OCI-LY7 (cell line): ENCODE measurements around the gene ANKRD39. TPM values are rescaled to one million over a fixed set of nuclear protein-coding genes. Genes with fewer than 3 reads are reported as not detected.
A peak's percentile ranks its signal among the peaks of the same experiment; 100 is the strongest.

Experiments
- Bru-seq: library from RNA; stranded (reverse); fragments of 400-500 nt; gene quantifications from one replicate; lab custom pipeline; 2021; lab: Mats Ljungman, UMichigan
- BruChase-seq, 2 experiments: library from RNA; stranded (reverse); fragments of 400-500 nt; gene quantifications; one replicate each; lab custom pipeline; 2021; lab: Mats Ljungman, UMichigan
- BruUV-seq: library from RNA; stranded (reverse); fragments of 400-500 nt; replicated peaks from 2 replicates; lab custom pipeline; 2021; lab: Mats Ljungman, UMichigan
- CTCF ChIA-PET: fragments of 300-600 bp; sonication (Branson Sonifier 250); formaldehyde crosslinking; loops from one replicate; lab custom pipeline; 2022; ENCODE audit warnings: antibody characterized with exemption; ENCODE audit not compliant: unreplicated experiment; lab: Charles Lee
- POLR2A ChIA-PET: fragments of 300-600 bp; sonication (Branson Sonifier 250); formaldehyde crosslinking; loops from one replicate; lab custom pipeline; 2022; ENCODE audit warnings: antibody characterized with exemption; lab: Charles Lee
- DNase-seq: peaks from one replicate; pipeline ENCODE4 v3.0.0-alpha.2; 2015; ENCODE audit warnings: low spot score
- H2AFZ ChIP-seq: fragments of 200-600 bp; sonication (generic), shearing (Covaris generic); 2 replicates; pipeline ENCODE4 v1.6.1; 2014; ENCODE audit warnings: mild to moderate bottlenecking, antibody characterized with exemption, low read length, moderate library complexity
- H3K27ac ChIP-seq: fragments of 200-600 bp; sonication (generic); 2 replicates; pipeline ENCODE4 v1.5.1; 2014; ENCODE audit warnings: mixed run types, low read depth, mild to moderate bottlenecking, moderate library complexity, low read length, inconsistent platforms; ENCODE audit not compliant: poor library complexity, severe bottlenecking
- H3K36me3 ChIP-seq: fragments of 200-600 bp; sonication (generic); 2 replicates; pipeline ENCODE4 v1.6.1; 2014; ENCODE audit warnings: mild to moderate bottlenecking, antibody characterized with exemption, low read length, moderate library complexity, mixed read lengths; ENCODE audit not compliant: insufficient read depth
- H3K4me1 ChIP-seq: fragments of 200-600 bp; sonication (generic); 2 replicates; pipeline ENCODE4 v1.5.1; 2014; ENCODE audit warnings: mild to moderate bottlenecking, low read length; ENCODE audit not compliant: insufficient read depth, poor library complexity, severe bottlenecking
- H3K4me2 ChIP-seq: fragments of 200-600 bp; sonication (generic); 2 replicates; pipeline ENCODE4 v1.6.1; 2014; ENCODE audit warnings: mild to moderate bottlenecking, low read length
- H3K4me3 ChIP-seq: fragments of 200-600 bp; sonication (generic); 2 replicates; pipeline ENCODE4 v1.5.1; 2014; ENCODE audit warnings: mild to moderate bottlenecking, low read depth, low read length; ENCODE audit not compliant: poor library complexity, severe bottlenecking
- H3K79me2 ChIP-seq: fragments of 200-600 bp; sonication (generic); 2 replicates; pipeline ENCODE4 v1.6.1; 2016; ENCODE audit warnings: low read depth, mild to moderate bottlenecking, low read length, moderate library complexity, mixed read lengths; ENCODE audit not compliant: insufficient read depth
- H3K9me2 ChIP-seq: fragments of 200-600 bp; sonication (generic); 2 replicates; pipeline ENCODE4 v1.6.1; 2016; ENCODE audit warnings: mild to moderate bottlenecking, low read length, mixed read lengths; ENCODE audit not compliant: insufficient read depth
- H3K9me3 ChIP-seq: fragments of 200-600 bp; sonication (generic); 2 replicates; pipeline ENCODE4 v1.6.1; 2014; ENCODE audit warnings: mild to moderate bottlenecking, mixed run types, low read length, mixed read lengths
- H4K20me1 ChIP-seq: fragments of 200-600 bp; sonication (generic); 2 replicates; pipeline ENCODE4 v1.6.1; 2014; ENCODE audit warnings: mild to moderate bottlenecking, antibody characterized with exemption, low read length, moderate library complexity, mixed read lengths; ENCODE audit not compliant: insufficient read depth
- CTCF ChIP-seq: fragments of 200-600 bp; sonication (generic); conservative IDR thresholded peaks from 2 replicates; pipeline ENCODE4 v1.5.1; 2014; ENCODE audit warnings: mild to moderate bottlenecking, antibody characterized with exemption, low read length, moderate library complexity, mixed read lengths
- EZH2phosphoT487 ChIP-seq: fragments of 200-600 bp; sonication (generic); IDR thresholded peaks from 2 replicates; pipeline ENCODE4 v1.6.1; 2018; ENCODE audit warnings: low read depth, borderline replicate concordance, mild to moderate bottlenecking, mixed run types, antibody characterized with exemption, low read length, moderate library complexity, mixed read lengths
- intact Hi-C: fragments of 100-400 bp; cut with micrococcal nuclease; formaldehyde crosslinking; loops from one replicate; pipeline ENCODE4 v1.10.0; 2022; ENCODE audit not compliant: unreplicated experiment
- long read RNA-seq: library from polyadenylated mRNA; stranded (forward); transcript quantifications from one replicate; pipeline ENCODE4 v2.0.0, GENCODE V29; 2022
- total RNA-seq, 2 experiments: library from RNA; depleted of rRNA in 1 of 2; stranded (reverse); fragments of >200 nt in 1 of 2; shearing (Covaris generic) in 1 of 2; gene quantifications; 2 replicates each; pipeline ENCODE4 v1.2.3, GENCODE V29; 2014 to 2022

The ANKRD39 gene, protein sequence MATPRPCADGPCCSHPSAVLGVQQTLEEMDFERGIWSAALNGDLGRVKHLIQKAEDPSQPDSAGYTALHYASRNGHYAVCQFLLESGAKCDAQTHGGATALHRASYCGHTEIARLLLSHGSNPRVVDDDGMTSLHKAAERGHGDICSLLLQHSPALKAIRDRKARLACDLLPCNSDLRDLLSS
- total RNA-seq (2014; rRNA removed; shearing (Covaris generic)), result 16.0 and 24.1 TPM in 2 replicates
- total RNA-seq (2022), result 20.7 and 22.2 TPM in 2 replicates
- Bru-seq, nascent RNA, result percentile 71 among the genes with signal in this experiment
- percentile 70 among the genes with signal in this experiment for BruChase-seq, experiment 1, labeled RNA remaining after a 6-hour chase
- BruChase-seq, experiment 2, labeled RNA remaining after a 2-hour chase, result percentile 68 among the genes with signal in this experiment
- long read RNA-seq, full-length matches to known transcripts, result 32 of 36 reads
- long read RNA-seq, partial matches to known transcripts, result 1 of 36 reads
- long read RNA-seq, other reads (novel, unspliced or antisense), result 3 of 36 reads

DNA sequence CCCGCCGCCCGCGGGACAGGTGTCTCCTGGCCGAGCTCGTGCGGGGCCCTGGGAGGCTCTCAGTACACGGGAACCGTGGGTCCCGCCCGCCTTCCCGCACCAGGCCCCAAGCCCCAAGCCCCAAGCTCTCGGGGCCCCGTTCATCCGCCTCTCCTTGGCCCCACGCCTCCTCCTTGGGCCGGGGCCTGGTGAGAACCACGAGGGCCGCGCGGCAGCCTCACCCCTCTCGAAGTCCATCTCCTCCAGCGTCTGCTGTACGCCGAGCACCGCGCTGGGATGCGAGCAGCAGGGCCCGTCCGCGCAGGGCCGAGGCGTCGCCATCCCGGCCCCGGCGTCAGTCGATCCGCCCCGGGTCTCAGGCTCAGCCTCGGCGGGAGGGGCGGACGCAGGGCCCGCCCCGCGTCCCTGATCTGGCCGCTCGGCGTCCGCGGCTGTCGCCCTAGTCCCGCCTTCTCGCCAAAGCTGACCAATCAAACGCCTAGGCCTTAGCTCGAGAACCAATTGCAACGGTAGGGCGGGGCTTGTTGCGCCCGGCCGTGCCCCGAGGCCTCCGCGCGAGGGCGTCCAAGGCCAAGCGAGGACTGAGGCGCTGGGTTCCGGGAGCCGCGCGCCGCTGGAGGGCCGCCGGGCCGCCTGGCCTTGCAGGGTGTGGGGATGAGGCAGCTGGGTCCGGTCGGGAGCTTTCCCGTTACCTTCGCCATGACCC, at the start of gene ANKRD39:
Gene ANKRD39 (minus strand): TSS at position 350 of the 706 bp plus-strand sequence. CDS start 29 bp downstream, at position 321.
- peak within 1 kb of the TSS; percentile 53 for H2AFZ ChIP-seq
- POLR2A ChIA-PET, result interaction anchor here (0.6 to 1.1 kb wide), 6 partner anchors 44 to 1683 kb away, joined by 3 to 6 read pairs (median 3); no protein-coding TSS in a partner anchor

DNA sequence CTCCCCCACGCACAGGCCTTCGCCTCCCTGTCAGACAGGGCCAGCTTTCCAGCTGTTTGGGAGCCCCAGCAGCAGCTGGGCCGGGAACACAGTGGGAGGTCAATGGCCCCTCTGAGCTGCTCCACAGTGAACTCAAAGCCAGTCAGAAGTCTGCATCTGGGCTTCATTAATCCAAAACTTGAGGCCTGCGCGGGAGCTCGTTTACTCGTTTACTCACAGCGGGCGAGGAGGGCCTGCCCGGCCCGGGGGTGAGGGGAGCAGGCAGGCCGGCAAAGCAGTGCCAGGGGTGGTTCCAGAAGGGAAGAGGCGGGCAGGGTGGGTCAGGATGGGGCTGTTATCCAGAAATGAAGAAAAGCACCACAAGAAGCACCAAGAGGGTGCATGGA, 48.9 kb upstream of the ANKRD39 start:
- H3K27ac ChIP-seq, result no peak overlapping the region
- no peak for DNase-seq
- CTCF ChIA-PET, result no interaction called here
- no peaks in the 10 kb centered on the region for H4K20me1 ChIP-seq
- H3K4me1 ChIP-seq, result no peaks in the 10 kb centered on the region
- intact Hi-C loops, result no loop called here
- H3K9me3 ChIP-seq, result no peaks in the 10 kb centered on the region
- no peaks in the 10 kb centered on the region for H3K9me2 ChIP-seq
- POLR2A ChIA-PET, result no interaction called here
- H3K36me3 ChIP-seq, result no peaks in the 10 kb centered on the region
- H3K4me3 ChIP-seq, result no peak overlapping the region
- no peak overlapping the region for H2AFZ ChIP-seq
- no TSS peak for BruUV-seq
- no peak overlapping the region for H3K4me2 ChIP-seq
- TF ChIP-seq EZH2phosphoT487 (no peak), CTCF (no peak)
- no peaks in the 10 kb centered on the region for H3K79me2 ChIP-seq

More for the DNA sequence above, at the start of gene ANKRD39:
- Histone ChIP-seq H3K9me3 (no peaks in the 10 kb centered on the region), H4K20me1 (no peaks in the 10 kb centered on the region), H3K79me2 (peaks cover 12% of the 10 kb centered on the region; the same call in 1 of the 2 replicates), H3K9me2 (no peaks in the 10 kb centered on the region), H3K4me3 (peak within 1 kb of the TSS; percentile 77), H3K4me1 (peaks cover 14% of the 10 kb centered on the region), H3K36me3 (peaks cover 8% of the 10 kb centered on the region; the same call in 1 of the 2 replicates), H3K4me2 (peak within 1 kb of the TSS; percentile 76), H3K27ac (peak within 1 kb of the TSS; percentile 62)
- CTCF ChIA-PET, result interaction anchor here (0.6 to 1.4 kb wide), 4 partner anchors 9 to 103 kb away, joined by 3 to 5 read pairs (median 4); no protein-coding TSS in a partner anchor
- DNase-seq, result peak; percentile 99
- TF ChIP-seq CTCF (peak; percentile 81), EZH2phosphoT487 (no peak)
- intact Hi-C loops, result loop anchor here (1.0 to 5.0 kb wide), 6 partner anchors 41 to 255 kb away; partner anchors contain the start of genes ANKRD36, CNNM3, CNNM4 and KANSL3
- BruUV-seq, result no TSS peak
